ENCODE data around the gene TRAF3IP1. TPM values are rescaled to one million over a fixed set of nuclear protein-coding genes. Genes with fewer than 3 reads are reported as not detected.

The TRAF3IP1 gene
- total and polyA plus RNA-seq, 11 donors = 3.8 to 20.3 (median 12.4) TPM

DNA sequence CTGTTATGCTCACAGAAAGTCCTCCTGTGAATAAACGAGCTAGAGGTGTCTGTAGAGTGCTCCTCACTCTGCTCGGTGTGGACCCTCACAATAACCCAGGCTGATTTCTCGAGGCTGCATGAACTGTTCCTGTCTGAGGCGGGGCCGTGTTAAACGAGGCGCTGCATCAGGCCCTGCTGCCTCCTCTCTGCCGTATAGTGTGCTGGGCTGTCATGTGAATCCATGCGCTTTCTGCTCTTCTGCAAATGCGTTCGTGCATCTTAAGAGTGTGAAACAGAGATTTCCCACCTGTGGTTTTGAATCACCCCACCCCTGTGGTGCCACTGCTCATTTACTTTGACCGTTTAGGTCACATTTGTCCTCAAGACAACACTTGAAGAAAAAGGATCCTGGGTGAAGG, 26.2 kb downstream of the TRAF3IP1 start:
- no peak overlapping the region for H3K4me3 ChIP-seq
- DNase-seq (no peak), ATAC-seq (no peak)
- WGBS, 4 donors = 85 to 90% (median 88%) methylated on average over 12 of the region's 12 CpGs
- intact Hi-C loops (cut with DNase I) = no loop called here
- H3K27me3 ChIP-seq = no peaks in the 10 kb centered on the region
- no peaks in the 10 kb centered on the region for H3K4me1 ChIP-seq
- peaks cover 0 to 43% (median 22%) of the 10 kb centered on the region in 9 donors for H3K36me3 ChIP-seq
- no peaks in the 10 kb centered on the region for H3K9me3 ChIP-seq
- no peak overlapping the region for H3K27ac ChIP-seq
- TF ChIP-seq, protein P1, sequence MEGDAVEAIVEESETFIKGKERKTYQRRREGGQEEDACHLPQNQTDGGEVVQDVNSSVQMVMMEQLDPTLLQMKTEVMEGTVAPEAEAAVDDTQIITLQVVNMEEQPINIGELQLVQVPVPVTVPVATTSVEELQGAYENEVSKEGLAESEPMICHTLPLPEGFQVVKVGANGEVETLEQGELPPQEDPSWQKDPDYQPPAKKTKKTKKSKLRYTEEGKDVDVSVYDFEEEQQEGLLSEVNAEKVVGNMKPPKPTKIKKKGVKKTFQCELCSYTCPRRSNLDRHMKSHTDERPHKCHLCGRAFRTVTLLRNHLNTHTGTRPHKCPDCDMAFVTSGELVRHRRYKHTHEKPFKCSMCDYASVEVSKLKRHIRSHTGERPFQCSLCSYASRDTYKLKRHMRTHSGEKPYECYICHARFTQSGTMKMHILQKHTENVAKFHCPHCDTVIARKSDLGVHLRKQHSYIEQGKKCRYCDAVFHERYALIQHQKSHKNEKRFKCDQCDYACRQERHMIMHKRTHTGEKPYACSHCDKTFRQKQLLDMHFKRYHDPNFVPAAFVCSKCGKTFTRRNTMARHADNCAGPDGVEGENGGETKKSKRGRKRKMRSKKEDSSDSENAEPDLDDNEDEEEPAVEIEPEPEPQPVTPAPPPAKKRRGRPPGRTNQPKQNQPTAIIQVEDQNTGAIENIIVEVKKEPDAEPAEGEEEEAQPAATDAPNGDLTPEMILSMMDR (IDR thresholded peaks at IDR 0.05) = no peak
- no peak for TF ChIP-seq POLR2A (IDR thresholded peaks at IDR 0.05)

DNA sequence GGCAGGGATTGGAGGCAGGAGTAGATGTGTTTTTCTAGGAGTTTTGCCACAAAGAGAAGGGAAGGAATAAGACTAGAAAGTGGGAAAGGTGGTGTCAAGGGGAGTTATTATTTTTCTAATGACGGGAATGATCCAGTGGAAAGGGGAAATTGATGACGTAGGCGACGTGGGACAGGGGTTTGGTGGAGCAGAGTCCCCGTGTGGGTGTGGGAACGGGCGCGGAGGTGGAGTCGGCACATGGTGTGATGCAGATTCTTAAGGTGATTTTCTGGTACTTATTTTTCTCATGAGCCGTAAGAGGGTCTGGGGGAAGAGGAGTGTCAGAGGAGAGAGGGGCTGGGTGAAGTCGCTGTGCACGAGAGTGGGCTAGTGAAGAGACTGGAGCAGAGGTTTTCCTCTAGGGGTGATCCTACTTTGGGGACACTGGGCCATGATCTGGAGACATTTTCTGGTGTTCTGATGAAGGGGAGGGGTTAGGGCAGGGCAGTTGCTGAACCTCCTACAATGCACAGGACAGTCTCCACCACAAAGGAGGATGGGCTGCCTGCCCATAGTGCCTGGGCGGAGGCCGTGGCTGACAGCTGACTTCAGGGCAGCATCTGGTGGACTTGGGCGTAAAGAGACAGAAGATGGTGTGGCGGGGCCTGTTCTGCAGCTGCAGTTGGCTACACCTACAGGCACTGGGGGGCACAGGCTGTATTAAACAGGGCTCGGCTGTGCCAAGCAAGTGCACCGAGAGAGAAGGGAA, 30.0 kb downstream of the TRAF3IP1 start:
- no peak for TF ChIP-seq POLR2A (IDR thresholded peaks at IDR 0.05)
- TF ChIP-seq, protein P1 (IDR thresholded peaks at IDR 0.05) = no peak
- Histone ChIP-seq H3K27ac (no peak overlapping the region), H3K36me3 (peaks cover 0 to 60% (median 44%) of the 10 kb centered on the region in 9 donors), H3K9me3 (no peaks in the 10 kb centered on the region), H3K27me3 (no peaks in the 10 kb centered on the region), H3K4me3 (no peak overlapping the region), H3K4me1 (no peaks in the 10 kb centered on the region)
- intact Hi-C loops (cut with DNase I) = loop anchor here in 4 of 10 donors (10.0 kb wide), 2 partner anchors 434 to 624 kb away; no protein-coding TSS in a partner anchor
- no peak for DNase-seq
- WGBS, 4 donors = 93 to 96% (median 94%) methylated on average over 18 of the region's 18 CpGs
- no peak for ATAC-seq

DNA sequence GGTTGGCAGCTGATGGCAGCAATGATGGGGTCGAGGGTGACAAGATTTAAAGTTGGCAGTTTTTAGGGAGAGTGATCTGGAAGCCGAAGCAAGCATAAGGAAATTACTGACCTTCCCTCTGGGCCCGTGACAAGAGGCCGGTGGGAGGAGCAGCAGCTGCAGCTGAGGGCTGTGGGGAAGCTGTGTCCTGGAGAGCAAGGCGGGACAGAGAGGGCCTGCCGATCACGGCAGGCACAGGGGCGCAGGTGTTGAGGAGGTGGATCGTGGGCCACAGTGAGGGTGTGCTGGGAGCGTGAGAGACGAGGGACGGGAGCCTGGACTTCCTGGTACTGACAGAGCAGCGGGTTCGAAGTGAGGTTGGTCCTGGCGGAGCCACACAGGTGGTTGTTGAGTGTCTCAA, 31.0 kb downstream of the TRAF3IP1 start:
- 84 to 89% (median 87%) methylated on average over 15 of the region's 15 CpGs for WGBS, 4 donors
- intact Hi-C loops (cut with DNase I) = loop anchor here in 4 of 10 donors (10.0 kb wide), 2 partner anchors 433 to 623 kb away; no protein-coding TSS in a partner anchor
- no peak for TF ChIP-seq POLR2A (IDR thresholded peaks at IDR 0.05)
- TF ChIP-seq, protein P1 (IDR thresholded peaks at IDR 0.05) = no peak

DNA sequence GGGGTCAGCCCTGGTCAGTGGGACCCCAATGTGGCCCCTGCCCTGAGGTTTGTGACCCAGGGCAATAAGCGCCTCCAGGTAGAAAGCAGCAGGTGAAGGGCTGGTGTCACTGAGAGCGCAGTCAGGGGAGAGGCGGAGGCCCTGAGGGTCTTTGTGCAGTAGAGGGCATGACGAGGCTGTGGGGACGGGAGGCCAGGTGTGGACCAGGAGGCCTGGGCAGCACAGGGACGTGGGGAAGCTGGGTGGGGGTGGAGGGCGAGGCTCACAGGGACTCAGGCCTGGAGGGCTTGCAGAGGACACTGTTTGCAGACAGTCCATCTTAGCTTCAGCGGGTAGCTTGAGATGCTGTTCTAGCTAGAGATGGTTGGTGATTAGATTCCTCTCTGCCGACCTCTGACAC, 32.0 kb downstream of the TRAF3IP1 start:
- no peak overlapping the region for H3K27ac ChIP-seq
- no peak for TF ChIP-seq POLR2A (IDR thresholded peaks at IDR 0.05)
- TF ChIP-seq, protein P1 (IDR thresholded peaks at IDR 0.05) = no peak
- intact Hi-C loops (cut with DNase I) = loop anchor here in 4 of 10 donors (10.0 kb wide), 2 partner anchors 432 to 622 kb away; no protein-coding TSS in a partner anchor
- H3K27me3 ChIP-seq = no peaks in the 10 kb centered on the region
- WGBS, 4 donors = 93 to 97% (median 95%) methylated on average over 9 of the region's 9 CpGs
- peaks cover 0 to 77% (median 57%) of the 10 kb centered on the region in 9 donors for H3K36me3 ChIP-seq
- DNase-seq (no peak), ATAC-seq (peak in 1 of 4 donors; percentile 15)
- H3K4me1 ChIP-seq = no peaks in the 10 kb centered on the region
- no peak overlapping the region for H3K4me3 ChIP-seq
- no peaks in the 10 kb centered on the region for H3K9me3 ChIP-seq

More for the DNA sequence above, 31.0 kb downstream of the TRAF3IP1 start:
- H3K4me3 ChIP-seq = no peak overlapping the region
- no peak overlapping the region for H3K27ac ChIP-seq
- no peaks in the 10 kb centered on the region for H3K9me3 ChIP-seq
- H3K36me3 ChIP-seq = peaks cover 0 to 70% (median 50%) of the 10 kb centered on the region in 9 donors
- H3K27me3 ChIP-seq = no peaks in the 10 kb centered on the region
- no peaks in the 10 kb centered on the region for H3K4me1 ChIP-seq
- DNase-seq = no peak
- ATAC-seq = peak in 1 of 4 donors; percentile 10
